Central memory CD8-positive, alpha-beta T cell (primary cell): ENCODE measurements around the gene IKZF1.

Experiments
- ATAC-seq: fragments of 150-1000 bp; cut with Tn5 transposase; replicated peaks from 2 replicates; pipeline ENCODE4 v1.10.0; 2022; ENCODE audit warnings: mild to moderate bottlenecking, moderate FRiP score, moderate number of reproducible peaks; ENCODE audit not compliant: poor library complexity, severe bottlenecking; ENCODE audit errors: extremely low read depth
- DNase-seq, 2 donors: peaks; one replicate each; pipeline ENCODE4 v3.0.0; 2021; ENCODE audit warnings: low spot score in 2 of 2
- H3K27ac Mint-ChIP-seq: one replicate; pipeline ENCODE4 v1.8.0; 2022; ENCODE audit warnings: low read depth, mild to moderate bottlenecking, moderate library complexity, mixed read lengths
- H3K27me3 Mint-ChIP-seq: one replicate; pipeline ENCODE4 v1.8.0; 2022; ENCODE audit warnings: mixed read lengths
- H3K36me3 Mint-ChIP-seq: one replicate; pipeline ENCODE4 v1.8.0; 2022; ENCODE audit warnings: mild to moderate bottlenecking, moderate library complexity, mixed read lengths; ENCODE audit not compliant: insufficient read depth
- H3K4me1 Mint-ChIP-seq: one replicate; pipeline ENCODE4 v1.8.0; 2022; ENCODE audit warnings: mixed read lengths
- H3K4me3 Mint-ChIP-seq: one replicate; pipeline ENCODE4 v1.8.0; 2022; ENCODE audit warnings: mild to moderate bottlenecking, moderate library complexity, mixed read lengths
- H3K9me3 Mint-ChIP-seq: one replicate; pipeline ENCODE4 v1.8.0; 2022; ENCODE audit warnings: mixed read lengths

IKZF1 gene

GRCh38 chr7:50358041-50358705, 53.7 kb downstream of the IKZF1 start:
- DNase-seq (no peak), ATAC-seq (no peak)
- Mint-ChIP-seq H3K4me3 (peak overlapping the region; percentile 56), H3K27me3 (no peaks in the 10 kb centered on the region), H3K4me1 (peaks cover 93% of the 10 kb centered on the region), H3K27ac (peak overlapping the region; percentile 100), H3K36me3 (peaks cover 72% of the 10 kb centered on the region), H3K9me3 (peaks cover 5% of the 10 kb centered on the region)

- H3K36me3 Mint-ChIP-seq = peaks cover 74% of the 10 kb centered on the region
These were observed 54.3 kb downstream of the IKZF1 start for GRCh38 chr7:50358779-50359178.

GRCh38 chr7:50359258-50359994, 54.9 kb downstream of the IKZF1 start:
- peak overlapping the region; percentile 100 for H3K27ac Mint-ChIP-seq
- peaks cover 94% of the 10 kb centered on the region for H3K4me1 Mint-ChIP-seq
- H3K27me3 Mint-ChIP-seq = no peaks in the 10 kb centered on the region
- H3K9me3 Mint-ChIP-seq = peaks cover 5% of the 10 kb centered on the region
- peak overlapping the region; percentile 67 for H3K4me3 Mint-ChIP-seq
- ATAC-seq (no peak), DNase-seq (no peak)
- peaks cover 72% of the 10 kb centered on the region for H3K36me3 Mint-ChIP-seq

More at GRCh38 chr7:50358779-50359178, 54.3 kb downstream of the IKZF1 start:
- Mint-ChIP-seq H3K4me3 (peak overlapping the region; percentile 56), H3K27me3 (no peaks in the 10 kb centered on the region), H3K9me3 (peaks cover 5% of the 10 kb centered on the region), H3K27ac (peak overlapping the region; percentile 100), H3K4me1 (peaks cover 93% of the 10 kb centered on the region)
- DNase-seq = no peak
- ATAC-seq = no peak

GRCh38 chr7:50359995-50360925, 55.7 kb downstream of the IKZF1 start:
- no peaks in the 10 kb centered on the region for H3K27me3 Mint-ChIP-seq
- peaks cover 94% of the 10 kb centered on the region for H3K4me1 Mint-ChIP-seq
- peaks cover 5% of the 10 kb centered on the region for H3K9me3 Mint-ChIP-seq
- peak overlapping the region; percentile 67 for H3K4me3 Mint-ChIP-seq
- DNase-seq (peak; percentile 63 to 80), ATAC-seq (peak; percentile 81)
- H3K27ac Mint-ChIP-seq = peak overlapping the region; percentile 100
- H3K36me3 Mint-ChIP-seq = peaks cover 70% of the 10 kb centered on the region

GRCh38 chr7:50362142-50362541, 57.6 kb downstream of the IKZF1 start:
- Mint-ChIP-seq H3K27ac (peak overlapping the region; percentile 100), H3K27me3 (no peaks in the 10 kb centered on the region), H3K4me1 (peaks cover 96% of the 10 kb centered on the region), H3K4me3 (peak overlapping the region; percentile 74), H3K9me3 (peaks cover 5% of the 10 kb centered on the region), H3K36me3 (peaks cover 73% of the 10 kb centered on the region)
- DNase-seq (no peak), ATAC-seq (no peak)

GRCh38 chr7:50362712-50363282, 58.3 kb downstream of the IKZF1 start:
- H3K27ac Mint-ChIP-seq = peak overlapping the region; percentile 100

GRCh38 chr7:50363327-50364060, 59.0 kb downstream of the IKZF1 start:
- peaks cover 5% of the 10 kb centered on the region for H3K9me3 Mint-ChIP-seq
- peaks cover 71% of the 10 kb centered on the region for H3K36me3 Mint-ChIP-seq
- peaks cover 95% of the 10 kb centered on the region for H3K4me1 Mint-ChIP-seq
- peak overlapping the region; percentile 100 for H3K27ac Mint-ChIP-seq
- no peaks in the 10 kb centered on the region for H3K27me3 Mint-ChIP-seq
- H3K4me3 Mint-ChIP-seq = peak overlapping the region; percentile 74
- peak; percentile 39 for ATAC-seq
- peak in 1 of 2 donors; percentile 58 for DNase-seq

More at GRCh38 chr7:50362712-50363282, 58.3 kb downstream of the IKZF1 start:
- peaks cover 71% of the 10 kb centered on the region for H3K36me3 Mint-ChIP-seq
- H3K4me3 Mint-ChIP-seq = peak overlapping the region; percentile 74
- DNase-seq (peak in 1 of 2 donors; percentile 73), ATAC-seq (peak; percentile 46)
- H3K9me3 Mint-ChIP-seq = peaks cover 5% of the 10 kb centered on the region
- no peaks in the 10 kb centered on the region for H3K27me3 Mint-ChIP-seq
- H3K4me1 Mint-ChIP-seq = peaks cover 96% of the 10 kb centered on the region

- Mint-ChIP-seq H3K27ac (peak overlapping the region; percentile 100), H3K4me3 (no peak overlapping the region), H3K27me3 (no peaks in the 10 kb centered on the region), H3K4me1 (peaks cover 90% of the 10 kb centered on the region), H3K36me3 (peaks cover 71% of the 10 kb centered on the region), H3K9me3 (peaks cover 5% of the 10 kb centered on the region)
- DNase-seq = no peak
- ATAC-seq = no peak
These were observed 60.1 kb downstream of the IKZF1 start for GRCh38 chr7:50364645-50365044.

- Mint-ChIP-seq H3K27ac (peak overlapping the region; percentile 100), H3K9me3 (peaks cover 5% of the 10 kb centered on the region), H3K36me3 (peaks cover 68% of the 10 kb centered on the region), H3K4me3 (peak overlapping the region; percentile 62), H3K4me1 (peaks cover 84% of the 10 kb centered on the region), H3K27me3 (no peaks in the 10 kb centered on the region)
- ATAC-seq = no peak
- no peak for DNase-seq
These were observed 61.8 kb downstream of the IKZF1 start for GRCh38 chr7:50366311-50366710.

- DNase-seq (peak in 1 of 2 donors; percentile 39), ATAC-seq (peak; percentile 29)
- peak overlapping the region; percentile 62 for H3K4me3 Mint-ChIP-seq
- H3K9me3 Mint-ChIP-seq = peaks cover 5% of the 10 kb centered on the region
- H3K4me1 Mint-ChIP-seq = peaks cover 88% of the 10 kb centered on the region
- H3K27me3 Mint-ChIP-seq = no peaks in the 10 kb centered on the region
- peaks cover 69% of the 10 kb centered on the region for H3K36me3 Mint-ChIP-seq
- H3K27ac Mint-ChIP-seq = peak overlapping the region; percentile 100
These were observed 62.6 kb downstream of the IKZF1 start for GRCh38 chr7:50367100-50367499.

- H3K36me3 Mint-ChIP-seq = peaks cover 70% of the 10 kb centered on the region
- peak overlapping the region; percentile 100 for H3K27ac Mint-ChIP-seq
- H3K4me3 Mint-ChIP-seq = peak overlapping the region; percentile 62
- H3K27me3 Mint-ChIP-seq = no peaks in the 10 kb centered on the region
- peaks cover 88% of the 10 kb centered on the region for H3K4me1 Mint-ChIP-seq
- ATAC-seq = no peak
- no peak for DNase-seq
- peaks cover 5% of the 10 kb centered on the region for H3K9me3 Mint-ChIP-seq
These were observed 63.1 kb downstream of the IKZF1 start for GRCh38 chr7:50367570-50367969.
